Measurements from ENCODE around the gene ZFHX2.

DNA sequence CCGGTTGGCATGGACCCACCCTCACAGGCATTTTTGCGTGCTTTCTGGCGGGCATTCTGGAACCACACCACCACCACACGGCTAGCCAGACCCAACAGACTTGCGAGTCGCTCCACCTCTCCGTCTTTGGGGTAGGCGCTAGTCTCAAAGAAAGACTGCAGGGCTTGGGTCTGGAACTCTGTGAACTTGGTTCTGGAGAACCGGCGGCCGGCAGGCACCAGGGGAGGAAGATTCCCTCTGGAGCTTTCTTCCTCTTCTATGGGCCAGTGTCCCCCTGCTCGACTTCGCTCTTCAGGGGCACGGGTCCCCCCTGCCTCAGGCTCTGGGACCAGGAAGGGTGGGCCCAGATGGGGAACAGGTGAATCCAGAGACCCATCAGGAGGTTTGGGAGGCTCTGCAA lies 26.6 kb downstream of the ZFHX2 start:
- no peak for TF ChIP-seq EZH2 (optimal IDR thresholded peaks at IDR 0.05; ENCODE audit: low read depth, low read length)
- TF ChIP-seq, protein P1, sequence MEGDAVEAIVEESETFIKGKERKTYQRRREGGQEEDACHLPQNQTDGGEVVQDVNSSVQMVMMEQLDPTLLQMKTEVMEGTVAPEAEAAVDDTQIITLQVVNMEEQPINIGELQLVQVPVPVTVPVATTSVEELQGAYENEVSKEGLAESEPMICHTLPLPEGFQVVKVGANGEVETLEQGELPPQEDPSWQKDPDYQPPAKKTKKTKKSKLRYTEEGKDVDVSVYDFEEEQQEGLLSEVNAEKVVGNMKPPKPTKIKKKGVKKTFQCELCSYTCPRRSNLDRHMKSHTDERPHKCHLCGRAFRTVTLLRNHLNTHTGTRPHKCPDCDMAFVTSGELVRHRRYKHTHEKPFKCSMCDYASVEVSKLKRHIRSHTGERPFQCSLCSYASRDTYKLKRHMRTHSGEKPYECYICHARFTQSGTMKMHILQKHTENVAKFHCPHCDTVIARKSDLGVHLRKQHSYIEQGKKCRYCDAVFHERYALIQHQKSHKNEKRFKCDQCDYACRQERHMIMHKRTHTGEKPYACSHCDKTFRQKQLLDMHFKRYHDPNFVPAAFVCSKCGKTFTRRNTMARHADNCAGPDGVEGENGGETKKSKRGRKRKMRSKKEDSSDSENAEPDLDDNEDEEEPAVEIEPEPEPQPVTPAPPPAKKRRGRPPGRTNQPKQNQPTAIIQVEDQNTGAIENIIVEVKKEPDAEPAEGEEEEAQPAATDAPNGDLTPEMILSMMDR (IDR thresholded peaks at IDR 0.05; ENCODE audit: low read length) = no peak

Measured in MM.1S (cell line).